SK-N-SH (cell line): ENCODE measurements around the gene THBS1.

Experiments used
- EP300 ChIP-seq, 2 experiments: IDR thresholded peaks; 2 replicates each; pipeline versions ENCODE4 v1.4.0 to v1.6.1; 2012; ENCODE audit warnings: borderline replicate concordance in 1 of 2, low read depth in 1 of 2, low read length in 1 of 2
- GABPA ChIP-seq: IDR thresholded peaks from 2 replicates; pipeline ENCODE4 v1.4.0; 2012; ENCODE audit warnings: low read depth, mild to moderate bottlenecking
- JUND ChIP-seq: IDR thresholded peaks from 2 replicates; pipeline ENCODE4 v1.4.0; 2012
- MXI1 ChIP-seq: IDR thresholded peaks from 2 replicates; pipeline ENCODE4 v1.6.1; 2012; ENCODE audit warnings: mild to moderate bottlenecking, low read depth, low read length, improper control_type of control experiment
- POLR2AphosphoS5 ChIP-seq: IDR thresholded peaks from 2 replicates; pipeline ENCODE4 v1.6.1; 2012; ENCODE audit warnings: low read depth, low read length
- RXRA ChIP-seq: IDR thresholded peaks from 2 replicates; pipeline ENCODE4 v1.4.0; 2012; ENCODE audit warnings: low read depth, mild to moderate bottlenecking, borderline replicate concordance
- SMC3 ChIP-seq: IDR thresholded peaks from 2 replicates; pipeline ENCODE4 v1.6.1; 2012; ENCODE audit warnings: low read depth, low read length, improper control_type of control experiment
- TAF1 ChIP-seq: IDR thresholded peaks from 2 replicates; pipeline ENCODE4 v1.6.1; 2012; ENCODE audit warnings: low read depth, mild to moderate bottlenecking, low read length, moderate library complexity, borderline replicate concordance
- YY1 ChIP-seq: IDR thresholded peaks from 2 replicates; pipeline ENCODE4 v1.4.0; 2012; ENCODE audit warnings: low read depth, mild to moderate bottlenecking
- TF ChIP-seq, protein P1 (sequence below): fragments of 200-600 bp; sonication (generic); IDR thresholded peaks from 2 replicates; pipeline ENCODE4 v1.6.1; 2017; ENCODE audit warnings: antibody characterized with exemption, mild to moderate bottlenecking, moderate library complexity
- TF ChIP-seq, protein P2 (sequence below): IDR thresholded peaks from 2 replicates; pipeline ENCODE4 v1.4.0; 2012; ENCODE audit warnings: low read depth, borderline replicate concordance
- TF ChIP-seq, protein P3 (sequence below): IDR thresholded peaks from 2 replicates; pipeline ENCODE4 v1.6.1; 2012; ENCODE audit warnings: mild to moderate bottlenecking, low read depth, low read length, moderate library complexity

DNA sequence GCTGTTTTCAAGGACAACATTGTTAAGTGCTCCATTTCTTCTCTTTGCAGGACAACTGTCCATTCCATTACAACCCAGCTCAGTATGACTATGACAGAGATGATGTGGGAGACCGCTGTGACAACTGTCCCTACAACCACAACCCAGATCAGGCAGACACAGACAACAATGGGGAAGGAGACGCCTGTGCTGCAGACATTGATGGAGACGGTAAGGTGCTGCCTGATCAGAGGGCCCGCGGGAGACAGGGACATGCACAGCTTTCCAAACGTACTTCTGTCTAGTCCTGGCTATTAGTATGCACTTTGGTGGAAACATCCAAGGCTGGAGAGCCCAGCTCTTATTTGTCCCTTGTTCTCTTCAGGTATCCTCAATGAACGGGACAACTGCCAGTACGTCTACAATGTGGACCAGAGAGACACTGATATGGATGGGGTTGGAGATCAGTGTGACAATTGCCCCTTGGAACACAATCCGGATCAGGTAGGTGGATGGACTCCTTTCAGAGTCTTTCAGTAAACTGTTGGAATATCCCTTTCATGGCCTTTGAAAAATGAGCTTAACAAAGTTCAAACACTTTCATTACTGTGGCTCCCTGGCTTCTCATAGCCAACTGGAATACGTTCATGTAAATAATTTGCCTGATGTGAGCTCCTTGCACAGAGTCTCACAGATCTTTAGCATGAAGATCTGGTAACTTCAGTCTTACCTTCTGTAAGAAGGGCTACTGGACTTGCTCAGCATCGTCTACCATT lies 10.4 kb downstream of the THBS1 start:
- TF ChIP-seq SMC3 (no peak), POLR2AphosphoS5 (peak; percentile 15; the same call in 1 of the 2 replicates), YY1 (no peak), JUND (0 out of 2 replicates have a peak, but pooled peaks have one; percentile 4), MXI1 (no peak), TAF1 (no peak), GABPA (no peak), RXRA (no peak), EP300 (IDR thresholded peaks at IDR 0.05; ENCODE audit: borderline replicate concordance in 1 of 2, low read depth in 1 of 2, low read length in 1 of 2) (no peak)
- TF ChIP-seq, protein P1, sequence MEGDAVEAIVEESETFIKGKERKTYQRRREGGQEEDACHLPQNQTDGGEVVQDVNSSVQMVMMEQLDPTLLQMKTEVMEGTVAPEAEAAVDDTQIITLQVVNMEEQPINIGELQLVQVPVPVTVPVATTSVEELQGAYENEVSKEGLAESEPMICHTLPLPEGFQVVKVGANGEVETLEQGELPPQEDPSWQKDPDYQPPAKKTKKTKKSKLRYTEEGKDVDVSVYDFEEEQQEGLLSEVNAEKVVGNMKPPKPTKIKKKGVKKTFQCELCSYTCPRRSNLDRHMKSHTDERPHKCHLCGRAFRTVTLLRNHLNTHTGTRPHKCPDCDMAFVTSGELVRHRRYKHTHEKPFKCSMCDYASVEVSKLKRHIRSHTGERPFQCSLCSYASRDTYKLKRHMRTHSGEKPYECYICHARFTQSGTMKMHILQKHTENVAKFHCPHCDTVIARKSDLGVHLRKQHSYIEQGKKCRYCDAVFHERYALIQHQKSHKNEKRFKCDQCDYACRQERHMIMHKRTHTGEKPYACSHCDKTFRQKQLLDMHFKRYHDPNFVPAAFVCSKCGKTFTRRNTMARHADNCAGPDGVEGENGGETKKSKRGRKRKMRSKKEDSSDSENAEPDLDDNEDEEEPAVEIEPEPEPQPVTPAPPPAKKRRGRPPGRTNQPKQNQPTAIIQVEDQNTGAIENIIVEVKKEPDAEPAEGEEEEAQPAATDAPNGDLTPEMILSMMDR, result no peak
- TF ChIP-seq, protein P2, sequence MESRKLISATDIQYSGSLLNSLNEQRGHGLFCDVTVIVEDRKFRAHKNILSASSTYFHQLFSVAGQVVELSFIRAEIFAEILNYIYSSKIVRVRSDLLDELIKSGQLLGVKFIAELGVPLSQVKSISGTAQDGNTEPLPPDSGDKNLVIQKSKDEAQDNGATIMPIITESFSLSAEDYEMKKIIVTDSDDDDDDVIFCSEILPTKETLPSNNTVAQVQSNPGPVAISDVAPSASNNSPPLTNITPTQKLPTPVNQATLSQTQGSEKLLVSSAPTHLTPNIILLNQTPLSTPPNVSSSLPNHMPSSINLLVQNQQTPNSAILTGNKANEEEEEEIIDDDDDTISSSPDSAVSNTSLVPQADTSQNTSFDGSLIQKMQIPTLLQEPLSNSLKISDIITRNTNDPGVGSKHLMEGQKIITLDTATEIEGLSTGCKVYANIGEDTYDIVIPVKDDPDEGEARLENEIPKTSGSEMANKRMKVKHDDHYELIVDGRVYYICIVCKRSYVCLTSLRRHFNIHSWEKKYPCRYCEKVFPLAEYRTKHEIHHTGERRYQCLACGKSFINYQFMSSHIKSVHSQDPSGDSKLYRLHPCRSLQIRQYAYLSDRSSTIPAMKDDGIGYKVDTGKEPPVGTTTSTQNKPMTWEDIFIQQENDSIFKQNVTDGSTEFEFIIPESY, result no peak
- TF ChIP-seq, protein P3, sequence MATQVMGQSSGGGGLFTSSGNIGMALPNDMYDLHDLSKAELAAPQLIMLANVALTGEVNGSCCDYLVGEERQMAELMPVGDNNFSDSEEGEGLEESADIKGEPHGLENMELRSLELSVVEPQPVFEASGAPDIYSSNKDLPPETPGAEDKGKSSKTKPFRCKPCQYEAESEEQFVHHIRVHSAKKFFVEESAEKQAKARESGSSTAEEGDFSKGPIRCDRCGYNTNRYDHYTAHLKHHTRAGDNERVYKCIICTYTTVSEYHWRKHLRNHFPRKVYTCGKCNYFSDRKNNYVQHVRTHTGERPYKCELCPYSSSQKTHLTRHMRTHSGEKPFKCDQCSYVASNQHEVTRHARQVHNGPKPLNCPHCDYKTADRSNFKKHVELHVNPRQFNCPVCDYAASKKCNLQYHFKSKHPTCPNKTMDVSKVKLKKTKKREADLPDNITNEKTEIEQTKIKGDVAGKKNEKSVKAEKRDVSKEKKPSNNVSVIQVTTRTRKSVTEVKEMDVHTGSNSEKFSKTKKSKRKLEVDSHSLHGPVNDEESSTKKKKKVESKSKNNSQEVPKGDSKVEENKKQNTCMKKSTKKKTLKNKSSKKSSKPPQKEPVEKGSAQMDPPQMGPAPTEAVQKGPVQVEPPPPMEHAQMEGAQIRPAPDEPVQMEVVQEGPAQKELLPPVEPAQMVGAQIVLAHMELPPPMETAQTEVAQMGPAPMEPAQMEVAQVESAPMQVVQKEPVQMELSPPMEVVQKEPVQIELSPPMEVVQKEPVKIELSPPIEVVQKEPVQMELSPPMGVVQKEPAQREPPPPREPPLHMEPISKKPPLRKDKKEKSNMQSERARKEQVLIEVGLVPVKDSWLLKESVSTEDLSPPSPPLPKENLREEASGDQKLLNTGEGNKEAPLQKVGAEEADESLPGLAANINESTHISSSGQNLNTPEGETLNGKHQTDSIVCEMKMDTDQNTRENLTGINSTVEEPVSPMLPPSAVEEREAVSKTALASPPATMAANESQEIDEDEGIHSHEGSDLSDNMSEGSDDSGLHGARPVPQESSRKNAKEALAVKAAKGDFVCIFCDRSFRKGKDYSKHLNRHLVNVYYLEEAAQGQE, result no peak
